ENCODE results near the gene OR6J1.

- TF ChIP-seq CTCF (IDR thresholded peaks at IDR 0.05 in 2 of 3, conservative IDR thresholded peaks at IDR 0.05 in 1 of 3; ENCODE audit: control insufficient read depth in 2 of 3, extremely low read depth in 1 of 3, insufficient read depth in 1 of 3, low read depth in 3 of 3, low read length in 3 of 3) (no peak), IKZF1 (conservative IDR thresholded peaks at IDR 0.05) (no peak), POLR2A (IDR thresholded peaks at IDR 0.05; ENCODE audit: low read depth, low read length) (no peak)
Measured at GRCh38 chr14:22599349-22599748, 44.8 kb downstream of the OR6J1 start.
